GM20000 (cell line): Measurements from ENCODE around the gene RNMT.

Source experiments
- DNase-seq: peaks from one replicate; pipeline ENCODE4 v3.0.0; 2012; ENCODE audit warnings: low spot score
- CTCF ChIP-seq: IDR thresholded peaks from 2 replicates; pipeline ENCODE4 v1.5.1; 2012; ENCODE audit warnings: mild to moderate bottlenecking, control low read depth; ENCODE audit errors: extremely low read depth, missing control alignments

The RNMT gene

GRCh38 chr18:13813271-13813849, 86.9 kb downstream of the RNMT start:
- peak; percentile 75 for TF ChIP-seq CTCF
- peak; percentile 74 for DNase-seq
